ENCODE results near the gene ACTR6.

DNA sequence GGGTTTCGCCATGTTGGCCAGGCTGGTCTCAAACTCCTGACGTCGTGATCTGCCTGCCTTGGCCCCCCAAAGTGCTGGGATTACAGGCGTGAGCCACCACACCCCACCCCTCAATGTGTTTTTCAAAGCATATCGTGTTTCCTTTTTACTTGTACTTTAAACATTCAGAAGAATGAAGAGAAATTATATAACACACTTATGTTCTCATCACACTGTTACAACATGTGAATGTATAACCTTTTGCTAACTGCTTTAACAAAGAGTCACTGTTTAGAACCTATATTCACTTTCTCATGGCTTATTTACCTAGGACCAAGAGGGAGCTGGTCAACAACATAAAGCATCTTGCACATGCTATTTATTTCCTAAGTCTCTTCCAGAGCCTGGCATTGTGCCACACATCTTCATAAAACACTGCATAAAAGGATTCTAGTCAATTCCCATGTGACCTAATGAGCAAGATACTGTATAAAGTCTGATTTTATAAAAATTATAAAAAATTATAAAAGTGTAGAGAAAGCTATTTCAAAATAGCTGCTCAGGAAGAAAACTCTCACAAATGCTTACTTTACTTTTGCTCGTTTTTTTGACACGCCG is 16.0 kb upstream of the ACTR6 start:
- TF ChIP-seq, protein P1, sequence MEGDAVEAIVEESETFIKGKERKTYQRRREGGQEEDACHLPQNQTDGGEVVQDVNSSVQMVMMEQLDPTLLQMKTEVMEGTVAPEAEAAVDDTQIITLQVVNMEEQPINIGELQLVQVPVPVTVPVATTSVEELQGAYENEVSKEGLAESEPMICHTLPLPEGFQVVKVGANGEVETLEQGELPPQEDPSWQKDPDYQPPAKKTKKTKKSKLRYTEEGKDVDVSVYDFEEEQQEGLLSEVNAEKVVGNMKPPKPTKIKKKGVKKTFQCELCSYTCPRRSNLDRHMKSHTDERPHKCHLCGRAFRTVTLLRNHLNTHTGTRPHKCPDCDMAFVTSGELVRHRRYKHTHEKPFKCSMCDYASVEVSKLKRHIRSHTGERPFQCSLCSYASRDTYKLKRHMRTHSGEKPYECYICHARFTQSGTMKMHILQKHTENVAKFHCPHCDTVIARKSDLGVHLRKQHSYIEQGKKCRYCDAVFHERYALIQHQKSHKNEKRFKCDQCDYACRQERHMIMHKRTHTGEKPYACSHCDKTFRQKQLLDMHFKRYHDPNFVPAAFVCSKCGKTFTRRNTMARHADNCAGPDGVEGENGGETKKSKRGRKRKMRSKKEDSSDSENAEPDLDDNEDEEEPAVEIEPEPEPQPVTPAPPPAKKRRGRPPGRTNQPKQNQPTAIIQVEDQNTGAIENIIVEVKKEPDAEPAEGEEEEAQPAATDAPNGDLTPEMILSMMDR (IDR thresholded peaks at IDR 0.05; ENCODE audit: insufficient read depth, low read depth, low read length), result no peak
- TF ChIP-seq EZH2 (IDR thresholded peaks at IDR 0.05; ENCODE audit: insufficient read depth, low read length), result no peak
